NCI-H345 (cell line): ENCODE measurements around the gene EPB41L3.

Experiments
- DNase-seq: peaks from one replicate; lab custom pipeline; 2025; lab: John Stamatoyannopoulos, UW

EPB41L3 gene

GRCh38 chr18:5413447-5413846, 130.3 kb downstream of the EPB41L3 start:
- no peak for DNase-seq

GRCh38 chr18:5410582-5410981, 133.2 kb downstream of the EPB41L3 start:
- DNase-seq: no peak

GRCh38 chr18:5398269-5398668, 145.5 kb downstream of the EPB41L3 start:
- DNase-seq: no peak

GRCh38 chr18:5397102-5397501, 146.7 kb downstream of the EPB41L3 start:
- no peak for DNase-seq

GRCh38 chr18:5395860-5396448, 147.8 kb downstream of the EPB41L3 start:
- no peak for DNase-seq

GRCh38 chr18:5393779-5394178, 150.0 kb downstream of the EPB41L3 start:
- DNase-seq: no peak

- DNase-seq: no peak
These were observed 152.4 kb downstream of the EPB41L3 start for GRCh38 chr18:5391409-5391808.

GRCh38 chr18:5389356-5389755, 154.4 kb downstream of the EPB41L3 start:
- no peak for DNase-seq

- no peak for DNase-seq
These were observed 154.9 kb downstream of the EPB41L3 start for GRCh38 chr18:5388896-5389295.

- no peak for DNase-seq
These were observed 163.2 kb downstream of the EPB41L3 start for GRCh38 chr18:5380586-5380985.

GRCh38 chr18:5376986-5377385, 166.8 kb downstream of the EPB41L3 start:
- no peak for DNase-seq

- DNase-seq: no peak
These were observed 173.5 kb downstream of the EPB41L3 start for GRCh38 chr18:5370332-5370731.

GRCh38 chr18:5369513-5369912, 174.3 kb downstream of the EPB41L3 start:
- DNase-seq: no peak

- DNase-seq: no peak
These were observed 178.4 kb downstream of the EPB41L3 start for GRCh38 chr18:5365443-5365842.

GRCh38 chr18:5350636-5351035, 193.2 kb downstream of the EPB41L3 start:
- no peak for DNase-seq
